GM19468 (cell line): ENCODE results near the gene TMEM82.
"Not testable (repeated sequence)": the region's sequence is repeated elsewhere in the genome, so short reads cannot be mapped to it uniquely, and the experiment has no call there.

ENCODE experiments used
- ATAC-seq: cut with Tn5 transposase; IDR thresholded peaks from one replicate; pipeline ENCODE4 v1.9.1; 2021; ENCODE audit warnings: mild to moderate bottlenecking, moderate library complexity, moderate number of reproducible peaks; ENCODE audit not compliant: unreplicated experiment; ENCODE audit errors: extremely low read depth

Gene TMEM82

DNA sequence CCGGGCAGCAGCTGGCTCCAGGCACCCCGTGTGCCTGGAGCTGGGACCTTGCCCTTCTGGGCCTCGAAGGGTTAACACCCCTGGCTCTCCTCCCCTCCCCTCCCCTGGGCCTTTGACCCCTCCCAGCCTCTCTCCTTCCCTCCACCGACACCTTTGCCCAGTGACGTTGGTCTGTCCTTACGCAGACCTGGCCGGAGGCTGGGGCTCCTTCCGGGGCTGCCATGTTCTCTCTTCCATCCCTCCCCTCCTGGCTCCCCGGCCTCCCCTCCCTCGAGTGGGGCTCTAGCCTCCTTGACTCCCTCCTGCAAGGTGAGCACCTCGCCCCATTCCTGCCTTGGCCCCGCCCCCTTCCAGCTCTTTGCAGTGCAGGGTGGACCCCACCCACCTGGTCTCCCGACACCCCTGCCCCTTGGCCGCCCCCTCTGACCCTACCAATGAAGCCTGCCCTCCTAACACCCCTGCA is at the start of gene TMEM82:
Gene TMEM82, plus strand, starts transcription at position 161 of the 463 bp plus-strand sequence. Its CDS starts 61 bp downstream, at position 222.
- ATAC-seq, result no peak

DNA sequence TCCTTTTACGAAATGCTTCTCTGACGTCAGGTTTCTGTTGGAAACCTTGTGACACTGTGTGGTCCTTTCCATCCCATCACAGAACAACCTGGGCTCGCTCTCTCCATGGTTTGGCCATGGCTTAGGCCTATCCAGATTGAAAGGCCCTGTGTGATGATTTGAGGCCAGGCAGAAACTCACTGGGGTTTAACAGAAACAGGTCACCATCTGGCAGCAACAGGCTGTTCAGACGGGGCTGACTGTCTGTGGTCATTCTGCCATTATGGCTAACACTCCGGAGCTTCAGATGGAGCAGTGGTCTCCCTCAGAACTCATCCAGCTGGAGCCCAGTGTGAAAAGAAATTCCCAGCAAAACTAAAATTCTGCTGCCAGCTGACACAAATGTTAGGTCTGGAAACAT is 48.9 kb upstream of the TMEM82 start:
- no peak for ATAC-seq

DNA sequence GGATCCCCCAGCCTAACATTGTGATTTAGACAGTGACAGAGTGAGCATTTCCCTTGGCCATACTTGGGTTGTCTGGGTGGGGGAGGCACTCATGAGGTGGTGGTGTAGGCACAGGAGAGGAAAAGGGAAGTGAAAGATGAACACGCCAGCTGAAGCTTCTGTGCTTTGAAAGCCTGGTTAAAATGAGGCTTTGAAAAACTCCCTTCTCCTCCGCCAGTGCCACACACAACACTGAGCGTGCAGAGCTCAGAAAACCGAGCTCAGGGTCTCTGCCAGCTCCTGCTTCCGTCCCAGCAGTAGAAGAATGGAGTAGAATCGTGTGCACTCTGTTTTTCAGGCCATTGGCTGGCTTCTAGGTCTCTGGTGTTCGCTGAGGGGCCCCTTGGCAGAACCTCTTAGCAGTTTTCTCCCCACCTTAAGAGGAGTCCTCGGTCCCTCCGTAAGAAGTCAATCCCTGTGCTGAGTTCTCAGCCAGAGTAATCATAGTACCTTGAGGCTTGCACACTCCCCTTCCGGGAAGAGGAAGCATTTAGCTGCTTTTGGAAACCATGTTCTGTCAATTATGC is 45.3 kb upstream of the TMEM82 start:
- peak; percentile 98 for ATAC-seq

DNA sequence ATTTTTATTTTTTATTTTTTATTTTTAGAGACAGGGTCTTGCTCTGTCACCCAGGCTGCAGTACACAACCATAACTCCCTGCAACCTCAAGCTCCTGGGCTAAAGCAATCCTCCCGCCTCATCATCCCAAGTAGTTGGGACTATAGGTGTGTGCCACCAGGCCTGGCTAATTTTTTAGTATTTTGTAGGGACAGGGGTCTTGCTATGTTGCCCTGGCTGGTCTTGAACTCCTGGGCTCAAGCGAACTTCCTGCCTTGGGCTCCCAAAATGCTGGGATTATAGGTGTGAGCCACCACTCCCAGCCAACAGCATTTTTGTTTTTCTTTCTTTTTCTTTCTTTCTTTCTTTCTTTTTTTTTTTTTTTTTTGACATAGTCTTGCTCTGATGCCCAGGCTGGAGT is 44.1 kb upstream of the TMEM82 start:
- ATAC-seq, result no peak

DNA sequence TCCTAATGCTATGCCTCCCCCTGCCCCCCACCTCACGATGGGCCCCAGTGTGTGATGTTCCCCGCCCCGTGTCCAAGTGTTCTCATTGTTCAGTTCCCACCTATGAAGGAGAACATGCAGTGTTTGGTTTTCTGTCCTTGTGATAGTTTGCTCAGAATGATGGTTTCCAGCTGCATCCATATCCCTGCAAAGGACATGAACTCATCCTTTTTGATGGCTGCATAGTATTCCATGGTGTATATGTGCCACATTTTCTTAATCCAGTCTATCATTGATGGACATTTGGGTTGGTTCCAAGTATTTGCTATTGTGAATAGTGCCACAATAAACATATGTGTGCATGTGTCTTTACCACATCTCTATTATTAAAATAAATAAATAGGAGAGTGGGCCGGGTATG is 43.0 kb upstream of the TMEM82 start:
- not testable (repeated sequence) for ATAC-seq

DNA sequence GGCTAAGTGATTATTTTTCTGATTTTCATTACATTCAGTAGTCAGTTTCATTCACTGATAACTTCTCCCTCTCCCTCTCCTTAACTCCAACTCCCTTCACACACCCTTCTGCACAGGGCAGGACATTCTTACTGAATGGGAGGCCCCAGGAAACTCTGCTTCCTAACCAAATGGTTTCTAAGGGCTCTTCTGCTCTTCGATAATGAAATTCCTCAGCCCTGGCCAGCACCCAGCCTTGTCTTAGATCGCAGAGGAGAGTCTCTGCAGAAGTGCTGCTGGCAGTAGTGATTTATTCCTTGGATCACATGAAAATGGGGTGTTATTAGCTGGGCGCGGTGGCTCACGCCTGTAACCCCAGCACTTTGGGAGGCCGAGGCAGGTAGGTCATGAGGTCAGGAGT is 41.8 kb upstream of the TMEM82 start:
- ATAC-seq, result no peak

DNA sequence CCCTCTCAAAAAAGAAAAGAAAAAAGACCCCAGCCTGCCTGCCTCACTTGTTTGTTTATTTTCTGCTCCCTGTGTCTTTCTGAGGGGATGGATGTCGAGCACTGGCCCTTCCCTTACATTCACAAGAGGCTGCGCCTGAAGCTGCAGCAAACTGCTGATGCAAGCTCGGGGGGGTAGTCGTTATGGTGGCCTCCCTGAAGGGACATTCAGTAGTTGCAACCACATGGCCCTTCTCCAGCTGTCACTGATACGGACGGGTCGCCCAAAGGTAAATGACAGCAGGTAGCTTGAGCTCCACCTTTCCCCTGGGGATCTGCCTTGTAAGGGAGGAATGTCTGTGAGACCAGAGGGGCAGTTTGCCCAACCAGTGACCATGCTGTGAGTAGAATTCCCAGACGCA is 40.5 kb upstream of the TMEM82 start:
- no peak for ATAC-seq

DNA sequence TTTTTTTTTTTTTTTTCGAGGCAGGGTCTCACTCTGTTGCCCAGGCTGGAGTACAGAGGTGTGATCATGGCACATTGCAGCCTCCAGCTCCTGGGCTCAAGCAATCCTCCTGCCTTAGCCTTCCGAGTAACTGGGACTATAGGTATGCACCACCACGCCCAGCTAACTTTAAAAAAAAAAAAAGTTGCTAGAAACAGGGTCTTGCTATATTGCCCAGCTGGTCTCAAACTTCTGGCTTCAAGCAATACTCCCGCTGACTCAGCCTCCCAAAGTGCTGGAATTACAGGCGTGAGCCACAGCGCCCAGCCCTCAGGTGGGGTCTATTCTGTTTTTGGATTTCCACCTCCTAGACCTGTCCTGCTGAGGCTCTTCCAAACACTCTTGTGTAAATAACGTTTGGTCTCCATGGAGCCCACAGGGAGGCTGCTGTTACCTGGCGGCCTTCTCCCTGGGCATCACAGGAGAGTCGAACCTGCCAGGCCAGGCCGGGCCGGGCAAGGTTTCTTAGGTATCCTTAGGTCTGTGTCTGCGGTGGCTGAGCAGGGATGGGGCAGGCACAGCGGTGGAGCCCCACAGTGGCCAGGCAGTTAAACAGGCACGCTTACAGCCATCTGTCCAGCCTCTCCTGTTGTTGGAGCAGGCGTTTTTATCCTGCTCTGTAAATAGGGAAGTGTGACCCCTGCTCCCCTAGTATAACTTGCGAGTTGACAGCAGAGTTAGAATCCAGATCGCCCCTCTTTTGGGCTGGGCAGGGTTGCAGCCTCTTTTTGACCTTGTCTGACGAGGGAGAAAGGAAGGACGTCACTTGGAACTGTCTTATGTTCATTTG is 39.4 kb upstream of the TMEM82 start:
- no peak for ATAC-seq

DNA sequence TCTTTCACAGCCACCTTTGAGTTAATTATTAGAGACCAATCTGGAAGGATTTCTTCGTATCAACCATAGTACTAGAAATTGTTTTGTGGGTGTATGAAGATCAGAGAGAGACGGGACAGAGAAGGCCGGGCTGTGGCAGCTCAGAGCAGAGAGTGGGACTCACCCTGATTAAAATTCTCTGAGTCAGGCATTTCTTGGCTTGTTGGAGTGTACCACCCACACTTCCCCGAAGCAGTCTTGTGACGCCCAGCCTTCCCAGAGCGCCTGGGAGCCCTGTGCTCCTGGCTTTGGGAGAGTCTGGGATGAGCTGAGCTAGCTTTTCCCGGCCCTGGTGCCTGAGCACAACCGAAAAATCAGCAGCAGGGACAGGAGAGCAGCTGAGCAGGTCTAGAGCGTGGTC is 38.7 kb upstream of the TMEM82 start:
- no peak for ATAC-seq

DNA sequence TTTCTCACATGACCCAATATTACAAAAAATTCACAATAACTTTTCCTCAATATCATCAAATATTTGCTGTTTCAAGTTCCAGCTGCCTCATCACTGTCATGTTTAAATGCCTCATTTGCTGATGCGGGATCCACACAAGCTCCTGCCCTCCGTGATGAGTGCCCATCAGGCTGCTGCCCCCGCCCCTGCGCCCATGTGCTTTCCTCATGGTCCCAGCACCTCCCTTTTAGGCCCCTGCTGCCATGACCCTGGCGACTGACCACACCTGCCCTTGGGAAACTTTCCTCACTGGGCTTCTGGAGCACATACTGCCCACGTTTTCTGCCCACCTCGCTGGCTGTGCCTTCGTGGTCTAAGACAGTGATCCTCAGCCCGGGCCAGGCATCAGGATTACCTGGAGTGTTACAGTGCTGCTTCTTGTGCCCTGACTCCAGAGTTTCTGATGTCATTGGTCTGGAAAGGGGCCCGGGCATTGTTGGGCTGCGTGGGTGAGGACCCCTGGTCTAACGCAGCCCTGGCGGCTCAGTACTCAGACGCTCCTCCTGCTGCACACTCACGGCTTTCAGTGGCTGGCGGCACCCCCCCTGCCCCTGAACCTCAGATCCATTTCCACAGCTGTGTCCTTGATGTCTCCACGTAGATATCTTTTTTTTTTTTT is 37.6 kb upstream of the TMEM82 start:
- ATAC-seq, result no peak

DNA sequence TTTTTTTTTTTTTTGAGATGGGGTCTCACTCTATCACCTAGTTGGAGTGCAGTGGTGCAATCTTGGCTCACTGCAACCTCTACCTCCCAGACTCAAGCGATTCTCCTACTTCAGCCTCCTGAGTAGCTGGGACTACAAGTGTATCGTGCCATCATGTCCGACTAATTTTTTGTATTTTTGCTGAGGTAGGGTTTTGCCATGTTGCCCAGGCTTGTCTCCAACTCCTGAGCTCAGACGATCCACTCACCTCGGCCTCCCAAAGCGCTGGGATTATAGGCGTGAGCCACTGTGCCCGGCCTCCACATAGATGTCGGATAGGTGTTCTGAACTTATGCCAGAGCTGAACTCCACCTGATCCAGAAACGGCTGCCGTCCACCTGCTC is 37.1 kb upstream of the TMEM82 start:
- ATAC-seq, result no peak

DNA sequence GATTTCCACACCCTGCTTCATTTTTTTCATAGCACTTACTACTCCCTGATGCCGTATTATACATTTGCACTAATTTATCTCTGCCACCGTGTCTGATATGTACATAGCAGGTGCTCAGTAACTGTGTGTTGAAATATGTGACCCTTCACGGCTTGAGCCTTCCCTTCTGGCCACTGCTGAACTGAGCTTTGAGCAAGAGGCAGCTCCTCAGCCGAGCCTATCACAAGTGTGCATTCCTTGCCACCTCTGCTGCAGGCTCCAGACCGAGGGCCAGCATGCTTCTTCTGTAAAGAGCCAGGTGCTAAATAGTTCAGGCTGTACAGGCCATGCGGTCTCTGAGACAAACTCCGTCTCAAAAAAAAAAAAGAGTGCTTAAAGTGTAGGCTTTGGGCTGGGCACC is 35.5 kb upstream of the TMEM82 start:
- no peak for ATAC-seq

DNA sequence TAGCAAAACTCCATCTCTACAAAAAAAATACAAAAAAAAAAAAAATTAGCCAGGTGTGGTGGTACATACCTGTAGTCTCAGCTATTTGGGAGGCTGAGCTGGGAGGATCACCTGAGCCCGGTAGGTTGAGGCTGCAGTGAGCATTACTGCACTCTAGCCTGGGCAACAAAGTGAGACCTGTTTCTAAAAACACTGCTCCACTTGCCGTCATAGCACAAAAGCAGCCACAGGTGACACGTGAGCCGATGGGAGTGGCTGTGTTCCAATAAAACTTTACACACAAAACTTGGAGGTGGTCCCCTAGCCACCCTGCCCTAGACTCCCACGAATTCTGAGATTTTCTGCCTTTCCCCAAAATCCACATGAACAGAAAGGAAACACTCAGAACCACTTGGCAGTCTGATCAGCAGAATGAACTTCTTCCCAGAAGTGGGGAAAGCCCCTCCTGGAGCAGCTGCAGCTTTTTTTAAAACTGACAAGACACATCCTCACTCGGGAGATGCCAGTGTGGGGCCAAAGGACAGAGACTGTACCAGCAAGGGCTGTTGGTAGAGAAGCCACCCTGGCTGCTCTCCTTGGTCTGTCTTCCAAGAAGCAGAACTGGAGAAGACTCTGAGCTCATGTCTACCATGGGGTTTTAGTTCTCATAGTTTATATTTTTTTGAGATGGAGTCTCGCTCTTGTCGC is 34.9 kb upstream of the TMEM82 start:
- ATAC-seq, result no peak

DNA sequence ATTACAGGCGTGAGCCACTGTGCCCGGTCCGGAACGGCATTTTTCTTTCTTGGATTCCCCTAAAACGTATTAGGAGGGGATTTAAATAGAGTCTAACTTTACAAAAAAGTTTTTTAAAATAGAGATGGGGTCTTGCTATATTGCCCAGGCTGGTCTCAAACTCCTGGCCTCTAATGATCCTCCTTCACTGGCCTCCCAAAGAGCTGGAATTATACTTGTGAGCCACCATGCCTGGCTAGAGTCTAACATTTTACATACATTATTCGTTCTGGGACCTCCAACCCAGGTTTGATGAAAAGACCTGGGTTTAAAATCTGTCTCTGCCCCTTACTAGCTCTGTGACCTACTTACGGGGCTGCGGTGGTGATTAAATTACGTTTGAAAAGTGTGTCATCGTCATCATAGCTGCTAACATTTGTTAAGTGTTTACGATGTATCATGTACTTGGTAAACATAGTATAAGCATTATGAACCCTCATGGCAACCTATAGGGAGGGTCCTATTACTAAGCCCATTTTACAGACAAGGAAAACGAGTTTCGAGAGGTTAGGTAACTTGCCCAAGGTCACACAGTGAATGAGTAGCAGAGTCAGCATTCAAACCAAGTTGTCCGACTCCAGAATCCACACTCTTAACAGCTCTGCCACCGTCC is 33.7 kb upstream of the TMEM82 start:
- no peak for ATAC-seq

DNA sequence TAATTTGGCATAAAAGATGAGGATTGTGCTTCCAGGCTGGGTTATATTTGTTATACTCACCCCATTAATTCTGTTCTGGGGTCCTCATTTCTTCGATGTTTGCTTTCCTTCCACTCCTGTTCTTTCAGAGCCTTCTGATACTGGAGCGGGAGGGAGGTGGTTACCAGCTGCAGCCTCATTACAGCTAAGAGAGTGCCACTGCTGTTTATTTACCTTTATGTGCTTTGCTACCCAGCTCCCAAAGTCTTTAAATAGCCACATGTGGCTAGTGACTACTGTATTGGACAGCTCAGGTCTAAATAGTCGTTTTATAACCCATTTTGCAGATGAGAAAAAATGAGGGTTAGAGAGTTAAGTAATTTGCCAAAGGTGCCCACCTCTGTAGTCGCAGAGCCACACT is 33.1 kb upstream of the TMEM82 start:
- ATAC-seq, result no peak

DNA sequence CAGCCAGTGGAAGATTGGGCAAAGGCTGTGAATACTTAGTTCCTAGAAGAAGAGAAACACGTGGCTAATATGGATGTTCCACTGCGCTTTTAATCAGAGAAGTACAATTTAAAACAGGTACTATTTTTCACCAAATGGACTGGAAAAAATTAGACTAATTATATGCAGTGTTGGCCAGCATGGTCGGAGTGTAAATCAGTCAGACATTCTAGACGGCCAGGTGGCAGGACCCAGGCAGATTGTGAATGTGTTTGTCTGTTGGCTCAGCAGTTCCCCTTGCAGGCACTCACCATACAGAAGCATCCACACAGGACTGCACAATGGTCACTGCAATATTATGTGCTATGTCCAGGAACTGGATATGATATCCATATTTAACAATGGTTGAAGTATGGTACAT is 30.1 kb upstream of the TMEM82 start:
- no peak for ATAC-seq

DNA sequence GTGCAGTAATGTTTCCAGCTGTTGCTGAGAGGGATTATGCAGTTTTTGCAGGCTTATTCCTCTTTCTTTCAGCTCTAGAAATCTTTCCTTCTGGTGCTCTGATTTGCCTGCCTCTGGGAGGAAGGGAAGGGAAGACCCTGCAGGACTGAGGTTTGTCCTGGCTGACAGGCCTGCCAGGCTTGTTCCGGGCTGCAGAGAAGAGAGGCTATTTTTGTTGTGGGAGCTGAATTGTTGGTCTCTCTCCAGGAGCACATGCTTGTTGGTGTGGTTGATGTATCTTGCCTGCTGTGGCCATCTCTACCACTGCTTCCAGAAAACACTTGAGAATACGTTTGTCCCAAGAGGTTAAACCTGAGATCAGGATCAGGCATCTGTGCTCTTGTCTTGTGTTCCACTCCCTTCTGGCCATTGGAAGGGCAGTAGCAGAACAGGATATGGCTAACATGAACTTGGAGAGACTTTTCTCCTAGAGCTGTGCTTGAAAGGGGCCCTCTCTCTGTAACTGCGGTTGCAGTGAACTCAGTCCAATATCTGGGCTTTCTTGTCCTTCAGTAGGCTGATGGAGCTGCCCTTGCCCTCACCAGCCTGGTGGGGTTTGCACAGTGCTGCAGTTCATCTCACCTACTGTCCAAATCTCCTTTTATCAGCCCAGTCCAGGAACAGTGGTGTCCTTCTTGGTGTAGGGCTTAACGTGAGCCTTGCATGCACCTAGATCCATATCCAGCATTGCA is 27.7 kb upstream of the TMEM82 start:
- no peak for ATAC-seq

DNA sequence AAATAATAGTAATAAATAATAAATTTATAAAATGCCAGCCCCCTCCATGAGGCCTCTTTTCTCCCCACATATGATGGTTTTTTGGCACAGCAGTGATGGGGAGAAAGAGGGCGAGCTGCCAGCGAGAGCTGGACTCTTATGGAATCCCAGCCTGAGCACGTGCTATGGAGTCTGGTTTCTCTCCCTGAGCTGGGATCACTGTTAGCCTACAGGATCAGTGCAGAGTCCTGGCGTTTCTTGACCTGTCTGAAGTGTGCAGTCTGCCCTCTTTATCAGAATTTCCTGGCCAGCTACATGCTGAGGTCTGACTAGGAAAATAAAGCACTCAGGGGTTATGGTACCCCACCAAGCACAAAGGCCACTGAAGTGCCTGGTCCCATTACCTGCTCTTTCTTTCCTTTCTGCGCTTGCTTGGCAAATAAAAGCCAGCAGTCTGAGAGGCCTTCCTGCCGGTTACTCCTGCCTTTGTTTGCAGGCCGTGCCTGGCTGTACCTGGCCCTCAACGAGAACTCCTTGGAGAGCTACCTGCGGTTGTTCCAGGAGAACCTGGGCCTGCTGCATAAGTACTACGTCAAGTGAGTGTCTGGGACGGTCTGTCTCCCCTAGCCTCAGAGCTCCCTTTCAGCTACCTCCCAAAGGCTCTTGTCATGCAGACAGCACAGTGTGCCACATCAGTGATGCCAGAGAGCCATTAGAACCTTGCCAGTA is 24.7 kb upstream of the TMEM82 start:
- no peak for ATAC-seq

DNA sequence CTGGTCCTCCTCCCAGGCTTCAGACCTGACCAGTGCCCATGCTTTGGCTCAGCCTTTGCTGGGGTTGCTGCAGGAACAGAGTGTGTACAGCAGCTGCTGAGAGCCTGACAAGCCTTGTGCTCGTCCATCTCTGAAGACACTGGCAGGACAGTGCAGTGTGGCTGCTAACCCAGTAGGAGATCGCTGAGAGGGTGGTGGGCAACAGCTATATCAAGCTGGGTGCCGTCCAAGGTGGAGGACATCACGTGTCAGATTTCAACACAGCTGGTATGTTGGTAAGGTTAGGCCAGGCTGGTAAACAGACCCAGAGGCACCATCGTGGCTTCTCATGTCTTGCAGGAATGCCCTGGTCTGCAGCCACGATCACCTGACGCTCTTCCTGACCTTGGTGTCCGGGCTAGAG is 24.1 kb upstream of the TMEM82 start:
- no peak for ATAC-seq
